Stimulated activated CD4-positive, alpha-beta T cell treated with anti-CD3 and anti-CD28 coated beads, Interleukin-12 subunit alpha, Interleukin-12 subunit beta, amount 100 ng/mL, for 4 hours (primary cell): ENCODE results near the gene PLA2G3.

Experiments used
- DNase-seq: peaks from one replicate; pipeline ENCODE4 v3.0.0-alpha.2; 2020

Gene PLA2G3

DNA sequence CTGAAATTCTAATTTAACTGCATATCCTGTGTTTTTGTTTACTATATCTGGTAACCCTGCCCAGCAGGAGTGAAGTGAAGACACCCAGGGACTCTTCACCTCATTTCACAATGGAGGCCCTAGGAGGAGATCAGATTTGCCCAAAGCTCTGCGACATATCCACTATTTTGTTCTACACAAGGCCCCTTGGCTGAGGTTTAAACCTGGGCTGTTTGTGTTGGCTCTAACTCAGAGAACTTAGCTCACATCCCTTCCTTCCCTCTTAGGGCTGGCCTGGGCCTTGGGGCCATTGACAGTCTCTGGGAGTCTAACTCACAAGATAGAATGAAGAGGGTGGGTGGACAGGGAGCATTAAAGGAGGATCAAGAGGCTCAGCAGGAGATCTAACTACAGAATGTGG is 8.2 kb upstream of the PLA2G3 start:
- DNase-seq: no peak

DNA sequence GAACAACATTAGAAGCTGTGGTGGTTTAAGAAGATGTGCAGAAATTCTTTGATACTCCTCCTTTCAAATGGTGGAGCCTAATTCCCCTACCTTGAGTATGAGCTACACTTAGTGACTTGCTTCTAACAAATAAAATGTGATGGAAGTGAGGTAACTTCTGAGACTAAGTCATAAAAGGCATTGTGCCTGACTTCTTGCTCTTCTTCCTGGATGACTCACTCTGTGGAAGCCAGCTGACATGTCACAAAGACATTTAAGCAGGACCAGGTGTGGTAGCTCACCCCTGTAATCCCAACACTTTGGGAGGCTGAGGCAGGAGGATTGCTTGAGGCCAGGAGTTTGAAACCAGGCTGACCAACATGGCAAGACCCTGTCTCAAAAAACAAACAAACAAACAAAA is 3.9 kb upstream of the PLA2G3 start:
- DNase-seq: no peak

DNA sequence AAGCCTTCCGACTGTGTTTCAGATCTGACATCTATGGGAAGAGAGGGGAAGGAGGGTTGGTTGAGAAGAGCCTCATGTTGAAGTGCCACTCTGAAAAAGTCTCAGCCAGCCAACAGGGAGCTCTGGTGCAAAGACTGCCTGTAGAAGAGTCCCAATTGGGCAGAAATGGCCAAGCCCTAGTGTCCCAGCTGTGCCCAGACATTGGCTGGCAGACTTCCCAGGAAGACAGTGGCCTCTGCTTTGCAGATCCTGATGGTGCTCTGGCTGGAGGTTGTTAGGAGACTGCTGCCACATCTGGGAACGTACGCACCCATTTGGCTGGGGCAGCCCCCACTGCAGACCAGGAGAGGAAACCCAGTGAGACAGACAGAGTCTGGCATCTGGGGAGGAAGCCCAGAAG is 3.2 kb upstream of the PLA2G3 start:
- DNase-seq: no peak

DNA sequence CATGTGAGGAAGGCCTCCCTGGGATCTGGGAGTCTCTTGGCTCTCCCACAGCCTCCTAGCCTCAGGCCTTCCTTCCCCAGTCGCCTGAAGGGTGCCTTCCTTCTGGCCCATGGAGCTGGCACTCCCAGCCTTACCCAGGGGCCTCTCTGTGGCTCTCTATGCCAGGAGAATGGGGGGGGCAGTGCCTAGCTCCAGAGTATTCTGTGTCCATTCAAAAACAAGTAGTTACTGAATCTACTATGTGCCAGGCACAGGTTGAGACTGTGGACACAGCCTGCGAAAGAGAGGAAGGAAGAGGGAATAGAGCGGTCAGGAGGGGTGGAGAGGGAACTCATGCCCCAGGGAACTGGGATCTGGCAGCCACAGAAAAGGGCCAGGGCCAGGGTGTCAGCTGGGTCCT is 2.7 kb upstream of the PLA2G3 start:
- no peak for DNase-seq

DNA sequence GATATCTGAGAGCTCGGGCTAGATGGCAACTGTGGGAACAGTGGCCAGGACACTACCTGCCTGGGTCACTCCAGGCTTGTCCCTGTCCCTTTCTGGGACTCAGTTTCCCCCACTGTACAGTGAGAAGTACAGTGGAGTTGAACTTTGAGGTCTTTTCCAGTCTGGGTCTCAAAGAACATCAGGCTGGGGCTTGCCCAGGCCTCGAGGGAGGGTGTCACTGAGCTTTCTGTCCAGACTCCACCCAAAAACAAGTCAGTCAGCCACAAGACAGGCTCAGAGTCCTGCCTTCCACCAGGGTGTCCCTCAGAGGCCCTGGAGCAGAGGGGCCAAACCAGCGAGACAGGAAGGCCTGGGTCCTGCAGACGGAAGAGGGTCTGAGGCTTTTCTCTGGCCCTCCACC is 2.0 kb upstream of the PLA2G3 start:
- DNase-seq: no peak

DNA sequence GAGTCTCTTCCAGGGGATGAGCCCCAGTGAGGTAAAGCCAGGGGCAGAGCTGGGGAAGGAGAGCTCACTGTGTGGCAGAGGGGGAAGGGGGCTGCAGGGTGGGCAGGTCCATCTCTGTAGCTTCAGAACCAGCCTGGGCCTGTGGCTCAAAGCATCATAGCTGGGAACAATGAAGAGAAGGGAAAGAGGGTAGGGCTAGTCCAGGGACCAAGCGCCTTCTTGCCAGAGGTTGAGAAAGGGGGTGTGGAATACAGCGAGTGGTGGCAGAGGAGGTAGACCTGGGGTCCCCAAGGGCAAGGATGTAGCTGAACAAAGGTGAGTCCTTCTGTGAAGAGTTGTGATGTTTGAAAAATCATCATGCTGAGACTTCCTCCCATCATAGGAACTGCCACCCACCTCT is 1.2 kb upstream of the PLA2G3 start:
- DNase-seq: no peak

DNA sequence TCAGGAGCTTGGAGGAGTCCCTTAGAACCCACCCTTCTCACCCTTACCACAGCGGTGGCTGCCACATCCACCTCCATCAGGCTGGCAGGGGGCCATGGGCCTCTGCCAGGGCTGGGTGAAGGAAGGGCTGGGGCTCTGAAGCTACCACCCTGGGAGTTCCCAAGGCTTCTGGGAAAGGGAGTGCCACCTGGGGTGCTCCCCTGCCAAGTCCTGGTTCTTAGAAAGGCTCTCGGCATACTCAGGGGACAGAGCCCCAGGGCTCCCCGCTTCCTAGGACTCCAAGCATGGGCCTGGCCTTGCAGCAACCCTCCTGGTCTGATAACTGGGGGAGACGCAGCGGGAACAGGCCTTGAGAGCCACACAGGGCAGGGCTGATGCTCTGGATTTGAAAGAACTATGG is 438 bp upstream of the PLA2G3 start:
- no peak for DNase-seq

DNA sequence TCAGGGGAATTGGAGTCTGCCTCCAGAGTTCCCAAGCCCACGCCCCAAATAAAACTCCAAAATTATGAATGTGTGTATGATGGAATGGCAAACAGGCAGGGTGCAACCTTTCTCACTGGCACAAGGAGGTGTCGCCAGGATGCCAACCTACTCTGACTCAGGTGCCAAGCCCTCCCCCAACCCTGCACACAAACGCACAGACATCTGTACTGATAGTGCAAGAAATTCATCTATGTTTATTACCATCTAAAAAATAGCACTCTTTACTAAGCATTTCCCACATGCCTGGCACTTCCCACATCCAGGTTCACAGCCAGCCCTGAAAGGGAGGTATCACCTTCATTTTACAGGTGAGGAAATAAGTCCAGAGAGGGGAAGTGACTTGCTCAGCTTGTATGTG is 1.2 kb downstream of the PLA2G3 start:
- DNase-seq: no peak

DNA sequence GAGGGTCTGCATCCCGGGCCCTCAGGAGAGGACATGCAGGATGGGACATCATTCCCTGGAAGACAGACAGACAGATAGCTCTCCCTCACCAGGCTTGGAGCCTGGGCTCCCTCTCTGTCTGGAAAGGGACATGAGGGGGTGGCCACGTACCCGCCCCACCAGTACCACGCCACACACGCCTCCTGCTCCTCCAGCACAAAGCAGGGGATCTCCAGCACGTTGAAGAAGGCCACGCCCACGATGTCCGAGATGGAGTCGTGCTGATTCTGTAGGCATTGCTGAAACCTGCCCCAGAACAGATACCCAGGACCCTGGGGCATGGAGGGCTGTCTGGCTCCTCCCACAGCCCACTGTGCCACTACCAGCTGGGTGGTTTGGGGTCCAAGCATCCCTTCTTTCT is 2.2 kb downstream of the PLA2G3 start:
- DNase-seq: no peak

DNA sequence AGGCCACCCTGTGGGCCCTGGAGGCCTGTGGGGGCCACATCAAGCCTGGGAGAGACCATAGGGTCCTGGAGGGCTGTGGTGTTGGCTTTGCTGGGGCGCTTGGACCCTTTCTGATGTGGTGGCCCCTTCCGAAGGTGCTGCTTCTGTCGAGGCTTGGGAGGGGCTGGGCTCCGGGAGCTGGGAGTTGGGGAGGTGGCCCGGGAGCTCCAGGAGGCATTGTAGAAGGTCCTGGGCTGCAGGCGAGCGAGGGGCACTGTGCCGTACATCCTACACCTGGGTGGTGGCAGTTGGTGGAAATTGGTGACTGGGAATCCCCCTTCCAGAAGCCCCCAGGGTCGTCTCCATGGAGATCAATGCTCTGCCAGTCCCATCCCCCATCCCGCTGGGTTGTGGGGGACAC is 2.6 kb downstream of the PLA2G3 start:
- DNase-seq: no peak

DNA sequence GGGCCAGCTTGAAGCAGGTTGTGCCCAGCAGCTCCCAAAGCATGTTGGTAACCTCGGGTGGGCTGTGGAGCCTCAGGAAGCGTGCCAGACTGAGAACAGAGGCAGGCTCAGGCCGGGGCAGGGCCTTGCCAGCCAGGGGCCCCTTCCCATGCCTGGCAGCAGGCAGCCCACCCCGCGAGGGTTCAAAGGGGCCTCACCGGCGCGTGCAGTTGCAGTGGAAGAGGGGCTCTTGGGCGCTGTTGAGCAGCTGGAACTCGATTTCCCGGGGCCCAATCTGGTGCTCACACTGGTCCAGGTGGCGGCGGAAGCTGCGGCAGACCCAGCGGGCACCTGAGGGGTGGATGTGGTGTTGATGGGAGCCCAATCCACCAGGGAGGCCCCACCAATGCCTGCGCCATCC is 3.6 kb downstream of the PLA2G3 start:
- DNase-seq: no peak

DNA sequence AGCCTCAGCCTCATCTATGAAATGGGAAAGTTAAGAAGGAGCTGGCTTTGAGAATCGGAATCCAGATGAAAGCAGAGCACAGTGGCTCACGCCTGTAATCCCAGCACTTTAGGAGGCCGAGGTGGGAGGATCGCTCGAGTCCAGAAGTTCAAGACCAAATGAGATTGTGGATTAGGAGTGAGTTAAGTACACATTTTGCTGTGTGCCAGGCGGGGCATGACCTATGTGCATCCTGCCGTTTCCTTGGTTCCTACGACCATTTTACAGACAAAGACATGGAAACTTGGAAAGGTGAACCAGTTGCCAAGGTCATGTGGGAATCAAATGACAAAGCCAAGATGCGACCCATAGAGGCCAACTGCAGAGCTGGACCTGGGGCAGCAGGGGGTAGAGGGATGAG is 4.2 kb downstream of the PLA2G3 start:
- no peak for DNase-seq

DNA sequence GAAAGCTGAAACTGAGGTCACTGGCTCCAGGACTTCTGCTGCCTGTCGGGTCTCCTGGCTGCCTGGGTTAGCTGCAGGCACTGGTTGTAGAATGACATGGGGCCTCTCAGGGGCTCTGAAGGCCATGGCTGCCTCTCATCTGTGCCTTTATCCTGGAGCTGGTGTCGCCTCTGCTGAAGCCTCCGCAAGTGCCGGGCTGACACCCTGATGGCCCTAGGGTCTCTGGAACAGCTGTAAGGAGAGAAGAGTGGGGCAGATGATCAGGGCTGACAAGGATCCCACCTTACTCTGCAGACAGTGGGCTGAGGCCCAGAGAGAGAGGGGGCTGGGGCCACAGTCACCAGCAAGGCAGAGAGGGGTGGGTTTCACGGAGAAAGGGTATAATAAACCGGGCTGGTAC is 4.6 kb downstream of the PLA2G3 start:
- no peak for DNase-seq

DNA sequence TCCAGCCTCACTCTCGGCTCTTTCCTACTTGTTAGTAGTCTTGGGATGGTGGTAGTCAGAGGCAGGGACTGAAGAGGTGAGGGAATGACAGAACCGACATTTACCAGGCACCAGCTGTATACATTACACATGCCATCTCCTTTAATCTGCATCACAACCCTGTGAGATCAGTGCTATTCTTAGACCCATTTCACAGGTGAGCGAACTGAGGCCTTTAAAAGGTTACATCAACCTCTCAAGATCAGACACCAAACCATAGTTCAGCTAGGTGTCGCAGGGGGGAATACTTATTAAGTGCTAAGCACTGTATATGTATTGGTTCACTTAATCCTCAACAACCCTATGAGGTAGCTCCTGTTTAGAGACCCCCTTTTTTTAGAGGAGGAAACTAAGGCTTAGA is 5.6 kb downstream of the PLA2G3 start:
- DNase-seq: no peak

DNA sequence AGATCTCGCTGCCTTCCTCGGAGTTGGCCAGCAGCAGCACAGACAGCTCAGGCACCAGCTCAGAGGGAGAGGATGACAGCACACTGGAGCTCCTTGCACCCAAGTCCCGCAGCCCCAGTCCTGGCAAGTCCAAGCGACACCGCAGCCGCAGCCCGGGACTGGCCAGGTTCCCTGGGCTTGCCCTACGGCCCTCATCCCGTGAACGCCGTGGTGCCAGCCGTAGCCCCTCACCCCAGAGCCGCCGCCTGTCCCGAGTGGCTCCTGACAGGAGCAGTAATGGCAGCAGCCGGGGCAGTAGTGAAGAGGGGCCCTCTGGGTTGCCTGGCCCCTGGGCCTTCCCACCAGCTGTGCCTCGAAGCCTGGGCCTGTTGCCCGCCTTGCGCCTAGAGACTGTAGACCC is 6.4 kb downstream of the PLA2G3 start:
- no peak for DNase-seq

DNA sequence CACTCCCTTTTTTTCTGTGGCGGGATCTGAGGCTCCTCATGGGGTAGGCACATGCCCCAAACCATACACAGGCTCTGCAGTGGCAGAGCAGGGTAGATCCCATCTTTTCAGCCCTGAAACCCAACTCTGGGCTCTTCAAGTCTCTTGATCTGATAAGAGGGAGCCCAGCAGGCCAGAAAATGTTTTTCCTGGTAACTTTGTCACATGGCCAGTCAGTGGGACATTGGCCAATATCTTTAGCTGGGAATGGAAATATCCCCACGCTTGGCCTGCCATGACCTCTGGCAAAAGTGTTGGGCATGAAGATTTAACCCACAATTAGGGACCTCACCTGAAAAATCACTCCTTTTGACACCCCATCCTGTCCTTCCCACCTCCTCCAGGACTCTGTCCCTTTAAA is 9.4 kb downstream of the PLA2G3 start:
- DNase-seq: no peak

DNA sequence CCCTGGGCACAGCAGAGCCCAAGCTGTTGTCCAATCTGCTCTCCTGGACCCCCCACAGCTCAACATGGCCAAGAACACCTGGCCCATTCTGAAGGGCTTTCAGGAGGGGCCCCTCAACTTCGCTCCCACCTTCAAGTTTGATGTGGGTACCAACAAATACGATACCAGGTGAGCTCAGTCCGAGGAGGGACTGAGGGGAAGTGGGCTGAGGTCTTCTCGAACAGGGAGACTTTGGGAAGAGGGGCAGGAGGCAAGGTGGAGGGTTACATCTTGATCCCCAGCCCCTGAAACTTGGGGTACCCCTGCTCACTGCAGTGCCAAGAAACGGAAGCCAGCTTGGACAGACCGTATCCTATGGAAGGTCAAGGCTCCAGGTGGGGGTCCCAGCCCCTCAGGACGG is 12.2 kb downstream of the PLA2G3 start:
- DNase-seq: no peak

DNA sequence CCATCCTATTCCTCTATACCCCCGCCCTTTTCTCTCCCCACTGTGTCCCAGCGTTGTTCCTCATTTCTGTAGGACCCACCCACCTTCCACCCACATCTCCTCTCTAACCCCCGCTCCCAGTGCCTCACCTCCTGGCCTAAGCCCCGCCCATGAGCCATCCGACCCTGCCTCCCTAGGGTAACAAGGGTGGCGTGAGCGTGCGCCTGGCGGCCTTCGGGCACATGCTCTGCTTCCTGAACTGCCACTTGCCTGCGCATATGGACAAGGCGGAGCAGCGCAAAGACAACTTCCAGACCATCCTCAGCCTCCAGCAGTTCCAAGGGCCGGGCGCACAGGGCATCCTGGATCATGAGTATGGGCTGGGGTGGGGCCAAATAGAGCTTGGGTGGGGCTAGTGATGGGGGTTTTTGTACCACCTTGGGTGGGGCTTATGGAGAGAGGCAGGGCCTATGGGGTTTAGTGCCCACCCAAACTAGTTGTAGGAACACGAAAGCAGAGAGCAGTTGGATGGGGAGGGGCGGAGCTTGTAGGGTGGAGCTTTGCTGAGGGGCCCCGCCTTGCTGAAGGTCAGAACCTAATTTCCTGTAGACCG is 13.0 kb downstream of the PLA2G3 start:
- no peak for DNase-seq

DNA sequence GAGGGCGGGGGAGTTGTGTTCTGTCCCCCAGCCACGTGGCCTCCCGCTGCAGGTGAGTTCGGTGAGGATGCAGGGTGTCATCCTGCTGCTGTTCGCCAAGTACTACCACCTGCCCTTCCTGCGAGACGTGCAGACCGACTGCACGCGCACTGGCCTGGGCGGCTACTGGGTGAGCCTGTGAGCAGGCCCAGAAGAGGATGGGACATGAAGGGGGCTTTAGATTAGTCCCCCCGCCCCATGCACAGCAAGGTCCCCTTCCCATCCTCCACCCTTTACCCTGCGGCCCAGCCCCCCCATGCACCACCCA is 13.5 kb downstream of the PLA2G3 start:
- DNase-seq: no peak

DNA sequence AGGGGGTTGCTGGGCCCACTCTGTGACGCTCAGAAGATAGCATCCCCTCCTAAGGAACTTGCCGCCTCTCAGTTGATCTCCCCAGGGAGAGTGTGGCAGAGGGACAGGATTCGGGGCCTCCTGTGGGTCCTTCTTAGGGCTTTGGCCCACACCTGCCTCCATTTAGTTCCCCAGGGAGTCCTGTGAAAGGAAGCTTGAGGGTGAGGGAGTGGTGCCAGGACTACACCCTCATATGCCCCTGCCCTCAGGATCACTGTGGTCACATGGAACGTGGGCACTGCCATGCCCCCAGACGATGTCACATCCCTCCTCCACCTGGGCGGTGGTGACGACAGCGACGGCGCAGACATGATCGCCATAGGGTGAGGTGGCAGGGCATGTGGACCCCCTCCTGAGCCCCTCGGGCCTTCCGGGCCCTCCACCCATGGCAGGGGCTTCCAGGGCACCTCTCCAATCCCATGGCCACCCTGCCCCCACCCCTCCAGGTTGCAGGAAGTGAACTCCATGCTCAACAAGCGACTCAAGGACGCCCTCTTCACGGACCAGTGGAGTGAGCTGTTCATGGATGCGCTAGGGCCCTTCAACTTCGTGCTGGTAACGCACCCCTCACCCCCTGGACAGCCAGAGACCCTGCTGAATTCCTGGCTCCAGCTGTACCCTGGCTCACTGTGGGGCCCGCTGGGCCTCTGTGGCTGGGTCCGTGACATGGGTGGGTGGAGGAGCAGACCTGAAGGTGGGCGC is 14.0 kb downstream of the PLA2G3 start:
- no peak for DNase-seq

DNA sequence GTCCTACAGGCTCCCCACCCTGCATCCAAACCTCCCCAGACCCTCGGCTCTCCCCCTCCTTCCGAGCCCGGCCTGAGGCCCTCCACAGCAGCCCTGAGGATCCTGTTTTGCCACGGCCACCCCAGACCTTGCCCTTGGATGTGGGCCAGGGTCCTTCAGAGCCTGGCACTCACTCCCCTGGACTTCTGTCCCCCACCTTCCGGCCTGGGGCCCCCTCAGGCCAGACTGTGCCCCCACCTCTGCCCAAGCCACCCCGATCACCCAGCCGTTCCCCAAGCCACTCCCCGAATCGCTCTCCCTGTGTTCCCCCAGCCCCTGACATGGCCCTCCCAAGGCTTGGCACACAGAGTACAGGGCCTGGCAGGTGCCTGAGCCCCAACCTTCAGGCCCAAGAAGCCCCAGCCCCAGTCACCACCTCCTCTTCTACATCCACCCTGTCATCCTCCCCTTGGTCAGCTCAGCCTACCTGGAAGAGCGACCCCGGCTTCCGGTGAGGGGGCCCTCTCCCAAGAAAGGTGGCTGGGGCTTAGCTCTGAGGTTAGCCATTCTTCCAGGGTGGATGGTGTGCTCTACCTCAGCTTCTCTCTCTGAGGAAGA is 14.7 kb downstream of the PLA2G3 start:
- DNase-seq: no peak

DNA sequence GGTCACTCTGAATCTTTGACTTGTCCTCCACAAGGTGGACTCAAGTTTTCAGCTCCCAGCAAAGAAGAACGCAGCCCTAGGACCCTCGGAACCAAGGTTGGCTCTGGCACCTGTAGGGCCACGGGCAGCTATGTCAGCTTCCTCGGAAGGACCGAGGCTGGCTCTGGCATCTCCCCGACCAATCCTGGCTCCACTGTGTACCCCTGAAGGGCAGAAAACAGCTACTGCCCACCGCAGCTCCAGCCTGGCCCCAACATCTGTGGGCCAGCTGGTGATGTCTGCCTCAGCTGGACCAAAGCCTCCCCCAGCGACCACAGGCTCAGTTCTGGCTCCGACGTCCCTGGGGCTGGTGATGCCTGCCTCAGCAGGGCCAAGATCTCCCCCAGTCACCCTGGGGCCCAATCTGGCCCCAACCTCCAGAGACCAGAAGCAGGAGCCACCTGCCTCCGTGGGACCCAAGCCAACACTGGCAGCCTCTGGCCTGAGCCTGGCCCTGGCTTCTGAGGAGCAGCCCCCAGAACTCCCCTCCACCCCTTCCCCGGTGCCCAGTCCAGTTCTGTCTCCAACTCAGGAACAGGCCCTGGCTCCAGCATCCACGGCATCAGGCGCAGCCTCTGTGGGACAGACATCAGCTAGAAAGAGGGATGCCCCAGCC is 15.4 kb downstream of the PLA2G3 start:
- no peak for DNase-seq

DNA sequence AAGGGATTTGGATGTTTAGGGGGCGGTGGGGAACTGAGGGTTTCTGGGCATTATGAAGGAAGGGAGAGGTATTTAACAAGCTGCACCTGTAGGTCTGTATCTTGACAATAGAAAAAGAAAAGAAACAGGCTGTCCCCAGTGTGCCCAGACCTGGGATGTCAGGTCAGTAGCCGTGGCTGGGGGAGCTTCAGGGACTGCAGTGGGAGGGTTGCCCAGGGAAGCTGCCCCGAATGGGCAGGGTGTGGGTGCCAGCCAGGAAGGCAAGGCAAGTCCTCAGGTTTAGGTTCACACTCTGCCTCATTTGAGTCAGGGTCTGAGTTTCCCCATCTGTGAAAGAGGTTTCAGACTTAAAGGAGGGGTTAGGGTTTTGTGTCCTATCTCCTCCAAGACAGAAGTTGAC is 16.0 kb downstream of the PLA2G3 start:
- DNase-seq: no peak

DNA sequence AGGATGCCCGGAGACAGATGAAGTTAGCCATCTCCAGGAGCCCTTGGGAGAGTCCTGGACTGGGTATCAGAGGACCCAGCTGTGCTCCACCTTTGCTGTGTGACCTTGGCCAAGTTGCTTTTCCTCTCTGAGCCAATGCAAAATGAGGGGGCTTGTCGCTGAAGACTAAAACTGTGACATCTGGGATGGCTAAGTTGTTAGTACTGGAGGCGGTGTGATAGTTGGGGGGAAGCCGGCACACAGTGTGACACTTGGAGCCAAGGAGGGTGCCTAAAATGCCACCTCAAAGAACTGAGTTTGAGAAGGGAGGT is 17.1 kb downstream of the PLA2G3 start:
- DNase-seq: no peak
